Karpas-422 (cell line): ENCODE measurements around the gene ATXN7L1. TPM values are rescaled to one million over a fixed set of nuclear protein-coding genes. Genes with fewer than 3 reads are reported as not detected.

Source experiments
- DNase-seq: peaks from one replicate; pipeline ENCODE4 v3.0.0-alpha.2; 2015
- H2AFZ ChIP-seq: fragments of 200-600 bp; sonication (generic); 2 replicates; pipeline ENCODE4 v1.6.1; 2014; ENCODE audit warnings: antibody characterized with exemption, low read length, mixed read lengths
- H3K27ac ChIP-seq: fragments of 200-600 bp; sonication (generic); 2 replicates; pipeline ENCODE4 v1.5.1; 2014; ENCODE audit warnings: mild to moderate bottlenecking, low read length, moderate library complexity
- H3K27me3 ChIP-seq: fragments of 200-600 bp; sonication (generic); 2 replicates; pipeline ENCODE4 v1.6.1; 2014; ENCODE audit warnings: low read length, mixed read lengths
- H3K36me3 ChIP-seq: fragments of 200-600 bp; sonication (generic); 2 replicates; pipeline ENCODE4 v1.6.1; 2014; ENCODE audit warnings: low read length, mixed read lengths; ENCODE audit not compliant: insufficient read depth
- H3K4me1 ChIP-seq: fragments of 200-600 bp; sonication (generic); 2 replicates; pipeline ENCODE4 v1.6.1; 2014; ENCODE audit warnings: mild to moderate bottlenecking, low read length, mixed read lengths
- H3K4me2 ChIP-seq: fragments of 200-600 bp; sonication (generic); 2 replicates; pipeline ENCODE4 v1.6.1; 2014; ENCODE audit warnings: low read length, low read depth, mild to moderate bottlenecking; ENCODE audit not compliant: poor library complexity, severe bottlenecking
- H3K4me3 ChIP-seq: fragments of 200-600 bp; sonication (generic); 2 replicates; pipeline ENCODE4 v1.5.1; 2014; ENCODE audit warnings: mild to moderate bottlenecking, antibody characterized with exemption, low read length, mixed read lengths
- H3K79me2 ChIP-seq: fragments of 200-600 bp; sonication (generic); 2 replicates; pipeline ENCODE4 v1.6.1; 2014; ENCODE audit warnings: mild to moderate bottlenecking, low read length, mixed read lengths
- H3K9ac ChIP-seq: fragments of 200-600 bp; sonication (generic); 2 replicates; pipeline ENCODE4 v1.6.0; 2014; ENCODE audit warnings: low read length
- H3K9me2 ChIP-seq: fragments of 200-600 bp; sonication (generic), shearing (Covaris generic); replicated peaks from 2 replicates; pipeline ENCODE4 v1.6.0; 2014; ENCODE audit warnings: mild to moderate bottlenecking, low read length, moderate library complexity; ENCODE audit not compliant: insufficient read depth
- H3K9me3 ChIP-seq: fragments of 300-700, 200-600 bp; sonication (generic); 2 replicates; pipeline ENCODE4 v1.6.1; 2014; ENCODE audit warnings: low read length, mixed read lengths
- H4K20me1 ChIP-seq: fragments of 200-600 bp; sonication (generic); 2 replicates; pipeline ENCODE4 v1.6.1; 2014; ENCODE audit warnings: mild to moderate bottlenecking, antibody characterized with exemption, low read length, low read depth; ENCODE audit not compliant: insufficient read depth
- total RNA-seq: library from RNA; depleted of rRNA; stranded (reverse); fragments of >200 nt; shearing (Covaris generic); gene quantifications from 2 replicates; pipeline ENCODE4 v1.2.3, GENCODE V29; 2014; ENCODE audit warnings: low replicate concordance

The ATXN7L1 gene
- total RNA-seq, 1 experiment from 2014 or later: not detected

GRCh38 chr7:105693576-105693975 is 182.8 kb downstream of the ATXN7L1 start:
- Histone ChIP-seq H3K4me2 (no peak overlapping the region), H3K27me3 (no peaks in the 10 kb centered on the region), H2AFZ (no peak overlapping the region), H3K36me3 (no peaks in the 10 kb centered on the region), H3K4me1 (peaks cover 17% of the 10 kb centered on the region), H3K9ac (no peak overlapping the region), H3K4me3 (no peak overlapping the region), H3K9me2 (no peaks in the 10 kb centered on the region), H4K20me1 (no peaks in the 10 kb centered on the region), H3K79me2 (no peaks in the 10 kb centered on the region), H3K27ac (no peak overlapping the region), H3K9me3 (no peaks in the 10 kb centered on the region)
- DNase-seq: no peak

DNA sequence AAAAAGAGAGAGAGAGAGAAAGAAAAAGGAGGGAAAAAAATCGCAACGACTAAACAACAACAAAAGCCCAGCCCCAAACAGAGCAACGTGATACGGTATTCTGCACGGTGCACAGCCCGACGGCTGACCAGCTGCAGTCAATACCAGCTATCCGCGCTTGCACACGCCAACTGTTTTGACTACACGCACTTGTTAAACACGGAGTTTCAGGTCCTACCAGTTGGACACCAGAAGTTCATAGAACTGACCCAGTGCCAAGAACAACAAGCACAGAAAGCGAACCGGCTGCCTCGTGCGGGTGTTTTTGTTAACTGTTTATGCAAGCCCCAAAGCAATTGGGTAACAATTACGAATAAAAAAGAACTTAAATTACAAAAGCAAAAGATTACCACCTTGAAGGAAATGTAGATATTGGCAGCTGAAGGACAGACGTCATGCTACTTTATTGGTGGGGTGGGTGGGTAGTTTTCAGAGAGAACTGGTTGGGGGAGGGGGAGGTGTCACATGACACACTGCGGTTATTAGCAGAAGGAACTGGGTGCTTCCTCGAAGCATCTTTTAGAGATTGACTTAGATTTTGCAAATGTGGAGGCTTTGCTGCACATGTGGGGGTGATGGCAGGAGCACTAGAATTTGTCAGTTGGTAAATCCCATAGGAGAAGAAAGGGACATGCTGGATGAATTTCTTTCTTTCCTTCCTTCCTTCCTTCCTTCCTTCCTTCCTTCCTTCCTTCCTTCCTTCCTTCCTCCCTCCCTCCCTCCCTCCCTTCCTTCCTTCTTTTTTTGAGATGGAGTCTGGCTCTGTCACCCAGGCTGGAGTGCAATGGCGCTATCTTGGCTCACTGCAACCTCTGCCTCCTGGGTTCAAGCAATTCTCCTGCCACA is 184.5 kb downstream of the ATXN7L1 start:
- Histone ChIP-seq H4K20me1 (no peaks in the 10 kb centered on the region), H3K79me2 (no peaks in the 10 kb centered on the region), H2AFZ (0 out of 2 replicates have a peak overlapping the region, but pooled peaks have one; percentile 13), H3K27ac (no peak overlapping the region), H3K27me3 (no peaks in the 10 kb centered on the region), H3K9ac (no peak overlapping the region), H3K36me3 (no peaks in the 10 kb centered on the region), H3K9me3 (no peaks in the 10 kb centered on the region), H3K9me2 (no peaks in the 10 kb centered on the region), H3K4me2 (peak overlapping the region; percentile 62), H3K4me3 (peak overlapping the region; percentile 39; the same call in 1 of the 2 replicates), H3K4me1 (peaks cover 17% of the 10 kb centered on the region)
- DNase-seq: peak; percentile 51

DNA sequence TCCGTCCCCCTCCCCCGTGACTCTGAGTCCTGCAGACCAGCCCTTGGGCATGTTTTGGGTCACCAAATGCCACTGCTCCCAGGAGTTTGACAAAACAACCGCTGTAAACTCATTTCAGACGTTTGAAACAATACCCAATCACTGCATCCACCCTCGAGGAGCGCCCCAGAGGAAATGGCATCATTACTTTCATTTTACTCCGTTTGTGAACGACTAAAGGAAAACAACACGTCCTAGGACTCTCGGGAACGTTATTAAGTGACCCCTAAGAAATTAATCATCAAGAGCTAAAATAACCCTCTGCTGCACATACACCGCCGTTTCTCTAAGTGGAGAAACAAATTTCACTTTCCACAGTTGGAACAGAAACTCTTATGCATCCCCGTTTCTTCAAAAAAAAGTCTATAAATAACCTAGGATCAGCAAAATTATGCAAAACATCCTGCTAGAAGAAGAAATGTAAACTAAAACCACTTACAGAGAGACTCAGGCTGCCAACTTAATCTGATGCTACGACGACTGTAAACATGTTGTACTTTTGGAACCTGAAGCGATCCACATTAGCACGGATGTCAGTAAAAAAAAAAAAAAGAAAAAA is 185.2 kb downstream of the ATXN7L1 start:
- no peak overlapping the region for H3K27ac ChIP-seq
- H3K79me2 ChIP-seq: no peaks in the 10 kb centered on the region
- H3K4me3 ChIP-seq: peak overlapping the region; percentile 39; the same call in 1 of the 2 replicates
- no peak overlapping the region for H3K9ac ChIP-seq
- H3K4me1 ChIP-seq: peaks cover 17% of the 10 kb centered on the region
- no peaks in the 10 kb centered on the region for H3K9me3 ChIP-seq
- no peak overlapping the region for H2AFZ ChIP-seq
- H3K4me2 ChIP-seq: peak overlapping the region; percentile 62
- H3K27me3 ChIP-seq: no peaks in the 10 kb centered on the region
- DNase-seq: no peak
- no peaks in the 10 kb centered on the region for H4K20me1 ChIP-seq
- H3K36me3 ChIP-seq: no peaks in the 10 kb centered on the region
- H3K9me2 ChIP-seq: no peaks in the 10 kb centered on the region

DNA sequence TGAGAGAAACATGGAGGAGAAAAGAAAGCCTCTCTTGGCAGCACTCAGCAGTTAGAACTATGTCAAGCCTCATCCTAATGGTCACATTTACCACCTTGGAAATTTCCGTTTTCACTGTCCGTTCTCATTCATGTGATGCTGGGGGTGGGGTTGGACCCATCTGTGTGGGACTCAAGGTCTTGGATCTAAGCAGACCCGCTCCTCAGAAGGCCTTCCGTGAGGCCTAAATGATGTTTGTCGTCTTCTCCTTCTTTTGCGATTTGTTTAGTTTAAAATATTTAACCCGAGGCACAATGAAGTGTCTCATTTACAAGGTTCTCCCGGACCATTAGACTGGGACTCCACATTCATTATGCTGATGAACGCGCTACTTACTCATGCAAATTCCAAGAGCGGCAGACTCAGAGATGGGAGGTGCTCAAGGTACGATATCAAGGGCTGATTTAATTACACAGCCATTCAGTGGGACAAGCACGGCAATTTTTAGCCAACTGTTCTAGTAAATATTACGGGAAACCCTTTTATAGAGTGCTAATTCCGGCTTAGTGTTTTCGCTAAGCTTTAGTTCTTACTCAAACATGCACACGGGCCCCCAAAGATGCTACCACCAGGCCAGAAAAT is 186.0 kb downstream of the ATXN7L1 start:
- DNase-seq: no peak
- Histone ChIP-seq H3K36me3 (no peaks in the 10 kb centered on the region), H3K9ac (no peak overlapping the region), H3K4me2 (no peak overlapping the region), H3K4me3 (no peak overlapping the region), H4K20me1 (no peaks in the 10 kb centered on the region), H3K27ac (no peak overlapping the region), H3K79me2 (no peaks in the 10 kb centered on the region), H3K4me1 (peaks cover 17% of the 10 kb centered on the region), H3K27me3 (no peaks in the 10 kb centered on the region), H3K9me2 (no peaks in the 10 kb centered on the region), H2AFZ (no peak overlapping the region), H3K9me3 (no peaks in the 10 kb centered on the region)

DNA sequence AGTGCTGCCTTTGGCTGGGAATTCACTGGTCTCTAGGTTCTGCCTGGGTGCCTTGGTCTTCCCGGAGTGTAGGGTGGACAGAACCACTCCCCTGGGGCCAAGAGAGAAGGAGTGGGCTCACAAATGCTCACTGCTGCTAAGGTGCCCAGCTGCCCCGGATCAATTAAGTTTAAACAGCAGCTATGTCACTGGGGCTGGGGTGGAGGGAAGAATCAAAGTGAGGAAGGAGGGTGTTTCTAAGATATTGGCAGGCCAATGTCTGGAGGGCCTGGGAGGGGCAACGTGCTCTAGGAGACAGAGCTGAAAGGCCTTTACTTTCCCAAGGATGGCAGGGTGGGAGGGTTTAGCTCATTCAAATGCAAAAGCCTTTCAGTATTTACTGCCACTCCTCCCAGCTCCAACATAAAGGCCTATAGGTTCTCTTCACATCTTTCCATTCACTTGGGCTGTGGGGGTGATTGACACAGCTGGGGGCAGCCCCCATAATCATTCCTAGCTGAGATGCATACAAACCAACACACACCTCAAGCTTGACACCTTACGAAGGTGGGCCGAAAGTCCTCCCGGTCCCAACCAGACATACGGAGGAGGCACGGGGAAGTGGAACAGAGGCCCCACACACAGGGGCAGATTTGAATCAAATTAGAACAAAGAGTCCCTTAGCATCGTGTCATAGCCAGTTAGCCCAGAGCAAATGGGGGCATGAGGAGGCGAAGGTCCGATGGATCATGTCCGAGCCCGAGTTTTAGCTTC is 187.2 kb downstream of the ATXN7L1 start:
- Histone ChIP-seq H4K20me1 (no peaks in the 10 kb centered on the region), H2AFZ (no peak overlapping the region), H3K9me3 (no peaks in the 10 kb centered on the region), H3K9ac (no peak overlapping the region), H3K27me3 (no peaks in the 10 kb centered on the region), H3K27ac (no peak overlapping the region), H3K4me3 (no peak overlapping the region), H3K9me2 (no peaks in the 10 kb centered on the region), H3K4me1 (peaks cover 17% of the 10 kb centered on the region), H3K79me2 (no peaks in the 10 kb centered on the region), H3K36me3 (no peaks in the 10 kb centered on the region), H3K4me2 (no peak overlapping the region)
- DNase-seq: no peak

DNA sequence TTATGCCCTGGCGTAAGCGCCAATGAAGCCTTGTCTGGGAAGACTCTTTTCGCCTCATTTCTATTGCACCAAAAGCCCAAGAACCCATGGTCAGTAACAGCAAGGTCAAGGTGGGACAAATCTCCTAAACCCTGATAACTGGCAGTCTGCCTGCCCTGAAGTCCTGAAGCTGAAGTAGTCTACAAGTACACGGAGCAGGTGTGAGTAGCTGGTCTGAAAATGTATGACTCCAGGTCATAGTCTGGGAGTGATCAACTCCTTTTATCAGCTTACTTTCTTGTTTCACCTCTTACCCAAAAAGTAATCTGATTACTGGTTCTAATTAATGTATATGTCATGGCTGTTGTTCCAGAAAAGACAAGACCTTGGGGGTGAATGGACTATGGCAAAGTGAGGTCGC is 187.8 kb downstream of the ATXN7L1 start:
- Histone ChIP-seq H3K4me3 (no peak overlapping the region), H3K79me2 (no peaks in the 10 kb centered on the region), H3K4me2 (no peak overlapping the region), H3K27ac (no peak overlapping the region), H2AFZ (no peak overlapping the region), H3K27me3 (no peaks in the 10 kb centered on the region), H3K9me2 (no peaks in the 10 kb centered on the region), H3K4me1 (peaks cover 17% of the 10 kb centered on the region), H3K36me3 (no peaks in the 10 kb centered on the region), H3K9ac (no peak overlapping the region), H3K9me3 (no peaks in the 10 kb centered on the region), H4K20me1 (no peaks in the 10 kb centered on the region)
- DNase-seq: no peak

DNA sequence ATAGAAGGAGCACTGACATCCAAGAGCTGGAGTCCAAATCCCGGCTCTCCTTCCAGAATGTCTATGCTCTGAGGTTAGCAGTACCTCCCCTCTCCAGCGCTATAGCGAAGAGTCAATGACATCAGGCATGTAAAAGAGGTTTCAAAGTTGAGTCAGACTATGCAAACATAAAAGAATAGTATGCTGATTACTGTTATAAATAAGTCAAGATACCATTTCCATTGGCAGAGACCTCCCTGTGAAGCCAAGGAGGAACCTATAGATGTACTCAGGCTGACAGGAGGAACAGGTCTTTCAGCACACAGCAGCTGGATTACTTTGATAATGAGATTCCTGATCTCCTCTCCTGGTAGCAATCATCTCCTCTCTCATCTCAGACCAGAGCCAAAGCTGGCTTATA is 191.2 kb downstream of the ATXN7L1 start:
- Histone ChIP-seq H3K27me3 (no peaks in the 10 kb centered on the region), H3K9ac (no peak overlapping the region), H3K27ac (no peak overlapping the region), H3K4me1 (no peaks in the 10 kb centered on the region), H3K9me2 (no peaks in the 10 kb centered on the region), H3K4me2 (no peak overlapping the region), H3K79me2 (no peaks in the 10 kb centered on the region), H3K4me3 (no peak overlapping the region), H2AFZ (no peak overlapping the region), H3K9me3 (no peaks in the 10 kb centered on the region), H4K20me1 (no peaks in the 10 kb centered on the region), H3K36me3 (no peaks in the 10 kb centered on the region)
- DNase-seq: no peak
